Renal pelvis (tissue), 4 donors: ENCODE data around the gene STH. TPM values are rescaled to one million over a fixed set of nuclear protein-coding genes. Genes with fewer than 3 reads are reported as not detected.
"Not testable (repeated sequence)": the region's sequence is repeated elsewhere in the genome, so short reads cannot be mapped to it uniquely, and the experiment has no call there.

ENCODE experiments used
- DNase-seq: peaks from one replicate; pipeline ENCODE4 v3.0.0-alpha.2; 2013
- polyA plus RNA-seq, 3 donors: library from polyadenylated mRNA; unstranded; fragments of 120-200 nt; gene quantifications; one replicate each; pipeline ENCODE4 v1.2.1, GENCODE V29; 2013; ENCODE audit not compliant: insufficient read length in 3 of 3

The STH gene
- polyA plus RNA-seq, 3 donors: not detected

GRCh38 chr17:46002973-46003316 is 3.9 kb downstream of the STH start:
- no peak for DNase-seq

DNA sequence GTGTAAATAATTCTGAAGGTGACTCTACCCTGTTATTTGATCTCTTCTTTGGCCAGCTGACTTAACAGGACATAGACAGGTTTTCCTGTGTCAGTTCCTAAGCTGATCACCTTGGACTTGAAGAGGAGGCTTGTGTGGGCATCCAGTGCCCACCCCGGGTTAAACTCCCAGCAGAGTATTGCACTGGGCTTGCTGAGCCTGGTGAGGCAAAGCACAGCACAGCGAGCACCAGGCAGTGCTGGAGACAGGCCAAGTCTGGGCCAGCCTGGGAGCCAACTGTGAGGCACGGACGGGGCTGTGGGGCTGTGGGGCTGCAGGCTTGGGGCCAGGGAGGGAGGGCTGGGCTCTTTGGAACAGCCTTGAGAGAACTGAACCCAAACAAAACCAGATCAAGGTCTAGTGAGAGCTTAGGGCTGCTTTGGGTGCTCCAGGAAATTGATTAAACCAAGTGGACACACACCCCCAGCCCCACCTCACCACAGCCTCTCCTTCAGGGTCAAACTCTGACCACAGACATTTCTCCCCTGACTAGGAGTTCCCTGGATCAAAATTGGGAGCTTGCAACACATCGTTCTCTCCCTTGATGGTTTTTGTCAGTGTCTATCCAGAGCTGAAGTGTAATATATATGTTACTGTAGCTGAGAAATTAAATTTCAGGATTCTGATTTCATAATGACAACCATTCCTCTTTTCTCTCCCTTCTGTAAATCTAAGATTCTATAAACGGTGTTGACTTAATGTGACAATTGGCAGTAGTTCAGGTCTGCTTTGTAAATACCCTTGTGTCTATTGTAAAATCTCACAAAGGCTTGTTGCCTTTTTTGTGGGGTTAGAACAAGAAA is 5.1 kb downstream of the STH start:
- no peak for DNase-seq

DNA sequence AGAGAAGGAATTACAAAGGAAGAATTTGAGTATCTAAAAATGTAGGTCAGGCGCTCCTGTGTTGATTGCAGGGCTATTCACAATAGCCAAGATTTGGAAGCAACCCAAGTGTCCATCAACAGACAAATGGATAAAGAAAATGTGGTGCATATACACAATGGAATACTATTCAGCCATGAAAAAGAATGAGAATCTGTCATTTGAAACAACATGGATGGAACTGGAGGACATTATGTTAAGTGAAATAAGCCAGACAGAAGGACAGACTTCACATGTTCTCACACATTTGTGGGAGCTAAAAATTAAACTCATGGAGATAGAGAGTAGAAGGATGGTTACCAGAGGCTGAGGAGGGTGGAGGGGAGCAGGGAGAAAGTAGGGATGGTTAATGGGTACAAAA is 7.0 kb downstream of the STH start:
- DNase-seq: not testable (repeated sequence)

- DNase-seq: no peak
These were observed 8.5 kb downstream of the STH start for GRCh38 chr17:46007461-46007965.

GRCh38 chr17:46008591-46008990 is 9.5 kb downstream of the STH start:
- DNase-seq: no peak

DNA sequence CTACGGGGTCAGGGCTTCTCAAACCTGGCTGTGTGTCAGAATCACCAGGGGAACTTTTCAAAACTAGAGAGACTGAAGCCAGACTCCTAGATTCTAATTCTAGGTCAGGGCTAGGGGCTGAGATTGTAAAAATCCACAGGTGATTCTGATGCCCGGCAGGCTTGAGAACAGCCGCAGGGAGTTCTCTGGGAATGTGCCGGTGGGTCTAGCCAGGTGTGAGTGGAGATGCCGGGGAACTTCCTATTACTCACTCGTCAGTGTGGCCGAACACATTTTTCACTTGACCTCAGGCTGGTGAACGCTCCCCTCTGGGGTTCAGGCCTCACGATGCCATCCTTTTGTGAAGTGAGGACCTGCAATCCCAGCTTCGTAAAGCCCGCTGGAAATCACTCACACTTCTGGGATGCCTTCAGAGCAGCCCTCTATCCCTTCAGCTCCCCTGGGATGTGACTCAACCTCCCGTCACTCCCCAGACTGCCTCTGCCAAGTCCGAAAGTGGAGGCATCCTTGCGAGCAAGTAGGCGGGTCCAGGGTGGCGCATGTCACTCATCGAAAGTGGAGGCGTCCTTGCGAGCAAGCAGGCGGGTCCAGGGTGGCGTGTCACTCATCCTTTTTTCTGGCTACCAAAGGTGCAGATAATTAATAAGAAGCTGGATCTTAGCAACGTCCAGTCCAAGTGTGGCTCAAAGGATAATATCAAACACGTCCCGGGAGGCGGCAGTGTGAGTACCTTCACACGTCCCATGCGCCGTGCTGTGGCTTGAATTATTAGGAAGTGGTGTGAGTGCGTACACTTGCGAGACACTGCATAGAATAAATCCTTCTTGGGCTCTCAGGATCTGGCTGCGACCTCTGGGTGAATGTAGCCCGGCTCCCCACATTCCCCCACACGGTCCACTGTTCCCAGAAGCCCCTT is 10.9 kb downstream of the STH start:
- no peak for DNase-seq

DNA sequence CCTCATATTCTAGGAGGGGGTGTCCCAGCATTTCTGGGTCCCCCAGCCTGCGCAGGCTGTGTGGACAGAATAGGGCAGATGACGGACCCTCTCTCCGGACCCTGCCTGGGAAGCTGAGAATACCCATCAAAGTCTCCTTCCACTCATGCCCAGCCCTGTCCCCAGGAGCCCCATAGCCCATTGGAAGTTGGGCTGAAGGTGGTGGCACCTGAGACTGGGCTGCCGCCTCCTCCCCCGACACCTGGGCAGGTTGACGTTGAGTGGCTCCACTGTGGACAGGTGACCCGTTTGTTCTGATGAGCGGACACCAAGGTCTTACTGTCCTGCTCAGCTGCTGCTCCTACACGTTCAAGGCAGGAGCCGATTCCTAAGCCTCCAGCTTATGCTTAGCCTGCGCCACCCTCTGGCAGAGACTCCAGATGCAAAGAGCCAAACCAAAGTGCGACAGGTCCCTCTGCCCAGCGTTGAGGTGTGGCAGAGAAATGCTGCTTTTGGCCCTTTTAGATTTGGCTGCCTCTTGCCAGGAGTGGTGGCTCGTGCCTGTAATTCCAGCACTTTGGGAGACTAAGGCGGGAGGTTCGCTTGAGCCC is 11.6 kb downstream of the STH start:
- DNase-seq: no peak

- no peak for DNase-seq
These were observed 12.9 kb downstream of the STH start for GRCh38 chr17:46011711-46012505.

- no peak for DNase-seq
These were observed 13.5 kb downstream of the STH start for GRCh38 chr17:46012506-46013079.

DNA sequence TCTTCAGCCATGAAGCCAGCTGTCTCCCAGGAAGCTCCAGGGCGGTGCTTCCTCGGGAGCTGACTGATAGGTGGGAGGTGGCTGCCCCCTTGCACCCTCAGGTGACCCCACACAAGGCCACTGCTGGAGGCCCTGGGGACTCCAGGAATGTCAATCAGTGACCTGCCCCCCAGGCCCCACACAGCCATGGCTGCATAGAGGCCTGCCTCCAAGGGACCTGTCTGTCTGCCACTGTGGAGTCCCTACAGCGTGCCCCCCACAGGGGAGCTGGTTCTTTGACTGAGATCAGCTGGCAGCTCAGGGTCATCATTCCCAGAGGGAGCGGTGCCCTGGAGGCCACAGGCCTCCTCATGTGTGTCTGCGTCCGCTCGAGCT is 14.1 kb downstream of the STH start:
- DNase-seq: no peak

GRCh38 chr17:46013502-46014165 is 14.6 kb downstream of the STH start:
- DNase-seq: no peak

GRCh38 chr17:46019408-46019925 is 20.4 kb downstream of the STH start:
- not testable (repeated sequence) for DNase-seq

- no peak for DNase-seq
These were observed 21.1 kb downstream of the STH start for GRCh38 chr17:46020023-46020761.

DNA sequence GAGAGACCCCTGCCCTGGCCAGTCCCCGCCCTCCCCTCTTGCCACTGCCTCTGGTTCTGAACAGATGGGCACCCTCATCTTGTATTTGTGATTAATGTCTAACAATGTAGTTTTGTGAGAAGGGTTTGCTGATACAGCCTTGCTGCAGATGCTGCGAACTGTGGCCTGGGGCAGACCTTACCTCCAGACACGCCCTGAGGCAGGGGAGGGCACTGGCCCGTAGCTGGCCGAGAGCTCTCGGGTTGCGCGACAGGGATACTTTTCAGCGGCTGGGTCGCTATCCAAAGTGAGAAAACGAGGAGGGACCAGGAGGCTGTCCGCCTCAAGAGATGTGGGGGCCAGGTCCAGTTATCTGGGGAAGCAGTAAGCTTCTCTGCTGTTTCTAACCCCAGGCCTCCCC is 21.9 kb downstream of the STH start:
- DNase-seq: peak; percentile 17

GRCh38 chr17:46023366-46023765 is 24.3 kb downstream of the STH start:
- DNase-seq: not testable (repeated sequence)

DNA sequence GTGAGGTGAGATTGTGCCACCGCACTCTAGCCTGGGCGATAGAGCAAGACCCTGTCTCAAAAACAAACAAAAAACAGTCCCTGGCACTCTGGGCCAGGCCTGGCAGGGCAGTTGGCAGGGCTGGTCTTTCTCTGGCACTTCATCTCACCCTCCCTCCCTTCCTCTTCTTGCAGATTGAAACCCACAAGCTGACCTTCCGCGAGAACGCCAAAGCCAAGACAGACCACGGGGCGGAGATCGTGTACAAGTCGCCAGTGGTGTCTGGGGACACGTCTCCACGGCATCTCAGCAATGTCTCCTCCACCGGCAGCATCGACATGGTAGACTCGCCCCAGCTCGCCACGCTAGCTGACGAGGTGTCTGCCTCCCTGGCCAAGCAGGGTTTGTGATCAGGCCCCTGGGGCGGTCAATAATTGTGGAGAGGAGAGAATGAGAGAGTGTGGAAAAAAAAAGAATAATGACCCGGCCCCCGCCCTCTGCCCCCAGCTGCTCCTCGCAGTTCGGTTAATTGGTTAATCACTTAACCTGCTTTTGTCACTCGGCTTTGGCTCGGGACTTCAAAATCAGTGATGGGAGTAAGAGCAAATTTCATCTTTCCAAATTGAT is 24.8 kb downstream of the STH start:
- DNase-seq: no peak

DNA sequence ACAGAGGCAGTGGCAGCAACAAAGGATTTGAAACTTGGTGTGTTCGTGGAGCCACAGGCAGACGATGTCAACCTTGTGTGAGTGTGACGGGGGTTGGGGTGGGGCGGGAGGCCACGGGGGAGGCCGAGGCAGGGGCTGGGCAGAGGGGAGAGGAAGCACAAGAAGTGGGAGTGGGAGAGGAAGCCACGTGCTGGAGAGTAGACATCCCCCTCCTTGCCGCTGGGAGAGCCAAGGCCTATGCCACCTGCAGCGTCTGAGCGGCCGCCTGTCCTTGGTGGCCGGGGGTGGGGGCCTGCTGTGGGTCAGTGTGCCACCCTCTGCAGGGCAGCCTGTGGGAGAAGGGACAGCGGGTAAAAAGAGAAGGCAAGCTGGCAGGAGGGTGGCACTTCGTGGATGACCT is 25.5 kb downstream of the STH start:
- DNase-seq: no peak

DNA sequence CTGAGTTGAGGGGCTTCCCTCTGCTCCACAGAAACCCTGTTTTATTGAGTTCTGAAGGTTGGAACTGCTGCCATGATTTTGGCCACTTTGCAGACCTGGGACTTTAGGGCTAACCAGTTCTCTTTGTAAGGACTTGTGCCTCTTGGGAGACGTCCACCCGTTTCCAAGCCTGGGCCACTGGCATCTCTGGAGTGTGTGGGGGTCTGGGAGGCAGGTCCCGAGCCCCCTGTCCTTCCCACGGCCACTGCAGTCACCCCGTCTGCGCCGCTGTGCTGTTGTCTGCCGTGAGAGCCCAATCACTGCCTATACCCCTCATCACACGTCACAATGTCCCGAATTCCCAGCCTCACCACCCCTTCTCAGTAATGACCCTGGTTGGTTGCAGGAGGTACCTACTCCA is 26.0 kb downstream of the STH start:
- no peak for DNase-seq

DNA sequence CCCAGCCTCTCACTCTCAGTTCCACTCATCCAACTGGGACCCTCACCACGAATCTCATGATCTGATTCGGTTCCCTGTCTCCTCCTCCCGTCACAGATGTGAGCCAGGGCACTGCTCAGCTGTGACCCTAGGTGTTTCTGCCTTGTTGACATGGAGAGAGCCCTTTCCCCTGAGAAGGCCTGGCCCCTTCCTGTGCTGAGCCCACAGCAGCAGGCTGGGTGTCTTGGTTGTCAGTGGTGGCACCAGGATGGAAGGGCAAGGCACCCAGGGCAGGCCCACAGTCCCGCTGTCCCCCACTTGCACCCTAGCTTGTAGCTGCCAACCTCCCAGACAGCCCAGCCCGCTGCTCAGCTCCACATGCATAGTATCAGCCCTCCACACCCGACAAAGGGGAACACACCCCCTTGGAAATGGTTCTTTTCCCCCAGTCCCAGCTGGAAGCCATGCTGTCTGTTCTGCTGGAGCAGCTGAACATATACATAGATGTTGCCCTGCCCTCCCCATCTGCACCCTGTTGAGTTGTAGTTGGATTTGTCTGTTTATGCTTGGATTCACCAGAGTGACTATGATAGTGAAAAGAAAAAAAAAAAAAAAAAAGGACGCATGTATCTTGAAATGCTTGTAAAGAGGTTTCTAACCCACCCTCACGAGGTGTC is 26.6 kb downstream of the STH start:
- no peak for DNase-seq
